K562 (cell line): ENCODE measurements around the gene KLHL30. TPM values are rescaled to one million over a fixed set of nuclear protein-coding genes. Genes with fewer than 3 reads are reported as not detected.

ENCODE experiments used
- CTCFL ChIP-seq: IDR thresholded peaks from 2 replicates; pipeline ENCODE4 v1.6.1; 2011; ENCODE audit warnings: borderline replicate concordance, low read depth, mild to moderate bottlenecking, moderate library complexity, low read length; ENCODE audit not compliant: insufficient read depth, poor library complexity, severe bottlenecking
- CXXC5 ChIP-seq: fragments of 250-450 bp; sonication (Bioruptor Pico); IDR thresholded peaks from 2 replicates; pipeline ENCODE4 v1.8.0; 2022; ENCODE audit warnings: inconsistent platforms, mild to moderate bottlenecking, moderate library complexity
- ELF1 ChIP-seq: fragments of 200-800 bp; sonication (Bioruptor generic); IDR thresholded peaks from 2 replicates; pipeline ENCODE4 v1.6.1; 2016; ENCODE audit warnings: missing genetic modification characterization, missing compliant biosample characterization
- KDM5B ChIP-seq: fragments of 200-600 bp; sonication (generic); IDR thresholded peaks from 2 replicates; pipeline ENCODE4 v1.6.1; 2012; ENCODE audit warnings: low read depth, mild to moderate bottlenecking, moderate library complexity, low read length, control low read depth, inconsistent platforms; ENCODE audit not compliant: insufficient replicate concordance
- PHTF2 ChIP-seq: fragments of 250-450 bp; sonication (Bioruptor Pico); IDR thresholded peaks from 2 replicates; pipeline ENCODE4 v1.5.0; 2021; ENCODE audit warnings: mild to moderate bottlenecking
- SIX5 ChIP-seq, 2 experiments: IDR thresholded peaks; 2 replicates each; pipeline ENCODE4 v1.6.1; 2011; ENCODE audit warnings: low read length in 2 of 2, borderline replicate concordance in 1 of 2, low read depth in 1 of 2, mild to moderate bottlenecking in 1 of 2, moderate library complexity in 1 of 2; ENCODE audit not compliant: insufficient read depth in 1 of 2
- SP1 ChIP-seq: sonication (generic); formaldehyde crosslinking; IDR thresholded peaks from 2 replicates; pipeline ENCODE4 v1.8.1; 2022; ENCODE audit warnings: mild to moderate bottlenecking, missing genetic modification reagents
- XRCC3 ChIP-seq: fragments of 450-650 bp; IDR thresholded peaks from 2 replicates; pipeline ENCODE4 v1.6.1; 2017; ENCODE audit warnings: mild to moderate bottlenecking, moderate library complexity
- ZBTB7A ChIP-seq: IDR thresholded peaks from 2 replicates; pipeline ENCODE4 v1.6.1; 2011; ENCODE audit warnings: low read depth, mild to moderate bottlenecking, low read length, moderate library complexity, borderline replicate concordance; ENCODE audit not compliant: control insufficient read depth
- ZKSCAN8 ChIP-seq: fragments of 200-800 bp; sonication (Bioruptor generic); IDR thresholded peaks from 2 replicates; pipeline ENCODE4 v1.6.1; 2016; ENCODE audit warnings: missing genetic modification characterization, missing compliant biosample characterization
- ZNF592 ChIP-seq: fragments of 450-650 bp; IDR thresholded peaks from 2 replicates; pipeline ENCODE4 v1.6.1; 2017; ENCODE audit warnings: antibody characterized with exemption, mild to moderate bottlenecking
- polyA plus RNA-seq, 8 experiments: library from polyadenylated mRNA; depleted of rRNA in 4 of 8; stranded (reverse) in 5 of 8; unstranded in 3 of 8; fragments of >200 nt; fragmentation: Nextera tagmentation in 2 of 8; fragmentation: Illumina TruSeq in 1 of 8; extraction: Ambion mirVana in 2 of 8; extraction: Trizol in 1 of 8; gene quantifications; 2 replicates each; pipeline versions ENCODE4 v1.2.1 to v1.2.3, GENCODE V29; 2011 to 2014; ENCODE audit warnings: inconsistent platforms in 1 of 8, missing spikeins in 1 of 8
- total RNA-seq, 7 experiments: library from RNA; depleted of rRNA in 6 of 7; stranded (reverse); fragments of >200 nt in 6 of 7; fragmentation: Illumina TruSeq in 2 of 7; extraction: Trizol in 2 of 7; gene quantifications; 2 replicates each; pipeline versions ENCODE4 v1.2.1 to v1.2.3, GENCODE V29; 2011 to 2021; ENCODE audit warnings: low replicate concordance in 1 of 7
- TF ChIP-seq, protein P1 (sequence below): sonication (generic); formaldehyde crosslinking; IDR thresholded peaks from 2 replicates; pipeline ENCODE4 v1.5.0; 2020; ENCODE audit warnings: missing genetic modification reagents
- TF ChIP-seq, protein P2 (sequence below): fragments of 250-450 bp; sonication (Bioruptor Pico); IDR thresholded peaks from 2 replicates; pipeline ENCODE4 v1.5.0; 2021; ENCODE audit warnings: mild to moderate bottlenecking, borderline replicate concordance
- TF ChIP-seq, protein P3 (sequence below): fragments of 450-650 bp; IDR thresholded peaks from 2 replicates; pipeline ENCODE4 v1.6.1; 2016

Gene KLHL30
- total and polyA plus RNA-seq, 9 of the 15 experiments (the other 6 are each of a cell fraction or from before 2014, with no cell fraction given), result 0.04 TPM; not detected in 8

DNA sequence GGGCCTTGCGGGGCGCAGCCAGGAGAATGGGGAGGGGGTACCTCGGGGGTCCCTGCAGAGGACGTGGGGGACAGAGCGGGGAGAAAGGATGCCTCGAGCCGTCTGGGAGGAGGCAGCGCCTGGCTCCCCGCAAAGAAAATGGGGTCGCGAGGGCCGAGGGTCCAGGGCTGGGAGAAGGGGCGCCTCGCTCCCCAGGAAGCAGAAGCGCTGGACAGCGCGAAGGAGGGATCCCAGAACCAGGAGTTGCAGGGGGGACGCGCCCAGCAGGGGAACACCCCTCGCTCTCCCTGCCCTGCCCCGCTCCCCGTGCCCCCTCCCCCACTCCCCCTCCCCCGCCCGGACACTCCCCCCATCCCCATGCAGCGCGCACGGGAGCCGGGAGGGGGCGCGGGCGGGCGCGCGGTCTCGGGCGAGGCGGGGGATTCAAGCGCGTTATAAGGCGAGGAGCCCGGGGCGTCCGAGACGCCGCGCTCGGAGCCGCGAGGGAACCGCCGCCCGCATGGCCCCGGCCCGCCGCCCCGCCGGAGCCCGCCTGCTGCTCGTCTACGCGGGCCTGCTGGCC, 20.1 kb downstream of the KLHL30 start, which contains the start of gene ERFE (continued):
- TF ChIP-seq, protein P1, sequence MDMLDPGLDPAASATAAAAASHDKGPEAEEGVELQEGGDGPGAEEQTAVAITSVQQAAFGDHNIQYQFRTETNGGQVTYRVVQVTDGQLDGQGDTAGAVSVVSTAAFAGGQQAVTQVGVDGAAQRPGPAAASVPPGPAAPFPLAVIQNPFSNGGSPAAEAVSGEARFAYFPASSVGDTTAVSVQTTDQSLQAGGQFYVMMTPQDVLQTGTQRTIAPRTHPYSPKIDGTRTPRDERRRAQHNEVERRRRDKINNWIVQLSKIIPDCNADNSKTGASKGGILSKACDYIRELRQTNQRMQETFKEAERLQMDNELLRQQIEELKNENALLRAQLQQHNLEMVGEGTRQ, result no peak
- TF ChIP-seq, protein P2, sequence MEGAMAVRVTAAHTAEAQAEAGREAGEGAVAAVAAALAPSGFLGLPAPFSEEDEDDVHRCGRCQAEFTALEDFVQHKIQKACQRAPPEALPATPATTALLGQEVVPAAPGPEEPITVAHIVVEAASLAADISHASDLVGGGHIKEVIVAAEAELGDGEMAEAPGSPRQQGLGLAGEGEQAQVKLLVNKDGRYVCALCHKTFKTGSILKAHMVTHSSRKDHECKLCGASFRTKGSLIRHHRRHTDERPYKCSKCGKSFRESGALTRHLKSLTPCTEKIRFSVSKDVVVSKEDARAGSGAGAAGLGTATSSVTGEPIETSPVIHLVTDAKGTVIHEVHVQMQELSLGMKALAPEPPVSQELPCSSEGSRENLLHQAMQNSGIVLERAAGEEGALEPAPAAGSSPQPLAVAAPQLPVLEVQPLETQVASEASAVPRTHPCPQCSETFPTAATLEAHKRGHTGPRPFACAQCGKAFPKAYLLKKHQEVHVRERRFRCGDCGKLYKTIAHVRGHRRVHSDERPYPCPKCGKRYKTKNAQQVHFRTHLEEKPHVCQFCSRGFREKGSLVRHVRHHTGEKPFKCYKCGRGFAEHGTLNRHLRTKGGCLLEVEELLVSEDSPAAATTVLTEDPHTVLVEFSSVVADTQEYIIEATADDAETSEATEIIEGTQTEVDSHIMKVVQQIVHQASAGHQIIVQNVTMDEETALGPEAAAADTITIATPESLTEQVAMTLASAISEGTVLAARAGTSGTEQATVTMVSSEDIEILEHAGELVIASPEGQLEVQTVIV (CRISPR knock-in tag), result no peak
- TF ChIP-seq KDM5B, result peak; percentile 4
- peak; percentile 79 for TF ChIP-seq CTCFL
- peak; percentile 66 for TF ChIP-seq CXXC5 (CRISPR knock-in tag)
- TF ChIP-seq XRCC3, result no peak
- TF ChIP-seq ELF1, result no peak
- no peak for TF ChIP-seq SIX5 (IDR thresholded peaks at IDR 0.05; ENCODE audit: borderline replicate concordance in 1 of 2, insufficient read depth in 1 of 2, low read depth in 1 of 2, low read length in 2 of 2)
- no peak for TF ChIP-seq SP1 (CRISPR knock-in tag)
- TF ChIP-seq ZNF592, result 0 out of 2 replicates have a peak, but pooled peaks have one; percentile 49
- TF ChIP-seq, protein P3, sequence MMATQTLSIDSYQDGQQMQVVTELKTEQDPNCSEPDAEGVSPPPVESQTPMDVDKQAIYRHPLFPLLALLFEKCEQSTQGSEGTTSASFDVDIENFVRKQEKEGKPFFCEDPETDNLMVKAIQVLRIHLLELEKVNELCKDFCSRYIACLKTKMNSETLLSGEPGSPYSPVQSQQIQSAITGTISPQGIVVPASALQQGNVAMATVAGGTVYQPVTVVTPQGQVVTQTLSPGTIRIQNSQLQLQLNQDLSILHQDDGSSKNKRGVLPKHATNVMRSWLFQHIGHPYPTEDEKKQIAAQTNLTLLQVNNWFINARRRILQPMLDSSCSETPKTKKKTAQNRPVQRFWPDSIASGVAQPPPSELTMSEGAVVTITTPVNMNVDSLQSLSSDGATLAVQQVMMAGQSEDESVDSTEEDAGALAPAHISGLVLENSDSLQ, result no peak
- TF ChIP-seq ZKSCAN8 (CRISPR knock-in tag), result no peak
- peak; percentile 26; the same call in 1 of the 2 replicates for TF ChIP-seq ZBTB7A
- TF ChIP-seq PHTF2 (CRISPR knock-in tag), result no peak
